ENCODE measurements around the gene KCNH8. TPM values are rescaled to one million over a fixed set of nuclear protein-coding genes. Genes with fewer than 3 reads are reported as not detected.

The KCNH8 gene
- total RNA-seq, 1 experiment from 2014 or later = 3.7 TPM

DNA sequence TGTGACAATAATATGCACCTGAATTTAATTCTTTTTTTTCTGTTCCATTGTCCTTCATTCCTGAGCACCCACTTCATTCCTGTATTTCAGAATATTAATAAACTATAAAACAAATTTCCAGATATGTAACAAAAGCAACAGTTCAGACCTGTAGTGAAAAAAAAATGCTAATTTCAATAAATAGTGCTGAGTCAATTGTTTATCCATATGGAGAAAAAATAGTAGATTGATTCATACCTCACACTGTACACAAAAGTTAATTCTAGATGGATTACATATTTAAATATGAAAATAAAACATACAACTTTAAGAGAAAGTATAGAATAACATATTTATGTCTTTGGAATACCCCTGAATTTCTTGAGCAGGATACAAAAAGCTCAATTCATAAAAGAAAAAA is 43.9 kb upstream of the KCNH8 start:
- peaks cover 7 to 13% (median 9%) of the 10 kb centered on the region in 3 experiments for H3K36me3 Mint-ChIP-seq (ENCODE audit: insufficient read depth in 1 of 3, low read depth in 3 of 3)
- Histone ChIP-seq H2BK5ac (ENCODE audit: insufficient read length, low read length) (no peak overlapping the region), H3K79me2 (ENCODE audit: insufficient read depth, low read length) (no peaks in the 10 kb centered on the region), H2AFZ (ENCODE audit: low read length) (no peak overlapping the region), H2BK15ac (ENCODE audit: low read depth, low read length) (no peak overlapping the region), H3K4me2 (ENCODE audit: insufficient read depth, insufficient read length, low read length) (no peak overlapping the region), H4K20me1 (ENCODE audit: control insufficient read depth, insufficient read depth, insufficient read length) (no peaks in the 10 kb centered on the region), H3K9me3 (ENCODE audit: control insufficient read depth, low read depth, low read length) (peaks cover 4% of the 10 kb centered on the region), H4K8ac (replicated peaks; ENCODE audit: insufficient read length, low read depth, low read length) (no peak overlapping the region), H3K18ac (ENCODE audit: insufficient read length, low read depth, low read length) (no peak overlapping the region), H3K14ac (ENCODE audit: insufficient read depth, low read length) (no peak overlapping the region), H3K23me2 (ENCODE audit: insufficient read length, low read depth, low read length, poor library complexity, severe bottlenecking) (no peaks in the 10 kb centered on the region), H2AK5ac (ENCODE audit: insufficient read length, low read length) (no peak overlapping the region), H2BK12ac (ENCODE audit: insufficient read length, low read depth, low read length) (no peak overlapping the region), H3K4me1 (ENCODE audit: insufficient read depth, low read length) (no peaks in the 10 kb centered on the region; the same call in 1 of the 2 replicates), H3T11ph (ENCODE audit: low read length) (no peak overlapping the region), H3K79me1 (ENCODE audit: insufficient read depth, low read depth, low read length, poor library complexity, severe bottlenecking) (no peaks in the 10 kb centered on the region), H3K27ac (ENCODE audit: insufficient read length, low read depth, low read length) (no peak overlapping the region), H3K27me3 (ENCODE audit: insufficient read depth, low read length) (no peaks in the 10 kb centered on the region), H2BK20ac (ENCODE audit: low read depth, low read length, poor library complexity, severe bottlenecking) (no peak overlapping the region), H2BK120ac (ENCODE audit: low read depth, low read length, poor library complexity, severe bottlenecking) (no peak overlapping the region), H4K5ac (ENCODE audit: insufficient read length, low read depth, low read length) (no peak overlapping the region), H4K91ac (ENCODE audit: insufficient read length, low read depth, low read length) (no peak overlapping the region), H3K56ac (ENCODE audit: insufficient read length, low read depth, low read length) (no peak overlapping the region), H3K4ac (ENCODE audit: low read depth, low read length) (no peak overlapping the region), H3K23ac (ENCODE audit: insufficient read length, low read depth, low read length) (no peak overlapping the region), H3K9ac (ENCODE audit: extremely low read depth, insufficient read length, low read length) (no peak overlapping the region)
- H3K9me3 Mint-ChIP-seq = peaks cover 10 to 11% of the 10 kb centered on the region in 2 experiments; a peak in 4 of 5 replicates
- H3K27ac Mint-ChIP-seq = no peak overlapping the region
- H3K4me3 Mint-ChIP-seq = no peak overlapping the region
- DNase-seq = no peak
- H3K4me1 Mint-ChIP-seq = peaks cover 11 to 12% of the 10 kb centered on the region in 2 experiments
- H3K27me3 Mint-ChIP-seq (ENCODE audit: low read depth) = no peaks in the 10 kb centered on the region
- TF ChIP-seq, protein P1, sequence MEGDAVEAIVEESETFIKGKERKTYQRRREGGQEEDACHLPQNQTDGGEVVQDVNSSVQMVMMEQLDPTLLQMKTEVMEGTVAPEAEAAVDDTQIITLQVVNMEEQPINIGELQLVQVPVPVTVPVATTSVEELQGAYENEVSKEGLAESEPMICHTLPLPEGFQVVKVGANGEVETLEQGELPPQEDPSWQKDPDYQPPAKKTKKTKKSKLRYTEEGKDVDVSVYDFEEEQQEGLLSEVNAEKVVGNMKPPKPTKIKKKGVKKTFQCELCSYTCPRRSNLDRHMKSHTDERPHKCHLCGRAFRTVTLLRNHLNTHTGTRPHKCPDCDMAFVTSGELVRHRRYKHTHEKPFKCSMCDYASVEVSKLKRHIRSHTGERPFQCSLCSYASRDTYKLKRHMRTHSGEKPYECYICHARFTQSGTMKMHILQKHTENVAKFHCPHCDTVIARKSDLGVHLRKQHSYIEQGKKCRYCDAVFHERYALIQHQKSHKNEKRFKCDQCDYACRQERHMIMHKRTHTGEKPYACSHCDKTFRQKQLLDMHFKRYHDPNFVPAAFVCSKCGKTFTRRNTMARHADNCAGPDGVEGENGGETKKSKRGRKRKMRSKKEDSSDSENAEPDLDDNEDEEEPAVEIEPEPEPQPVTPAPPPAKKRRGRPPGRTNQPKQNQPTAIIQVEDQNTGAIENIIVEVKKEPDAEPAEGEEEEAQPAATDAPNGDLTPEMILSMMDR (conservative IDR thresholded peaks at IDR 0.05) = no peak
